GM19452 (cell line): ENCODE measurements around the gene FLRT1.

Source experiments
- ATAC-seq: cut with Tn5 transposase; IDR thresholded peaks from one replicate; pipeline ENCODE4 v1.9.1; 2021; ENCODE audit not compliant: unreplicated experiment

The FLRT1 gene

GRCh38 chr11:64005691-64006090, 30.0 kb upstream of the FLRT1 start:
- ATAC-seq = no peak

GRCh38 chr11:64006398-64006797, 29.3 kb upstream of the FLRT1 start:
- no peak for ATAC-seq

GRCh38 chr11:64007160-64007628, 28.5 kb upstream of the FLRT1 start:
- no peak for ATAC-seq

GRCh38 chr11:64007629-64008282, 28.0 kb upstream of the FLRT1 start:
- ATAC-seq = no peak

GRCh38 chr11:64008283-64008913, 27.3 kb upstream of the FLRT1 start:
- ATAC-seq = no peak

- no peak for ATAC-seq
Observed at GRCh38 chr11:64008914-64009633, 26.7 kb upstream of the FLRT1 start.

- ATAC-seq = no peak
Observed at GRCh38 chr11:64009710-64010109, 26.0 kb upstream of the FLRT1 start.

GRCh38 chr11:64010783-64011182, 24.9 kb upstream of the FLRT1 start:
- no peak for ATAC-seq

- no peak for ATAC-seq
Observed at GRCh38 chr11:64011371-64011770, 24.4 kb upstream of the FLRT1 start.

- no peak for ATAC-seq
Observed at GRCh38 chr11:64013141-64013896, 22.4 kb upstream of the FLRT1 start.

GRCh38 chr11:64014356-64014755, 21.4 kb upstream of the FLRT1 start:
- ATAC-seq = no peak

- no peak for ATAC-seq
Observed at GRCh38 chr11:64015510-64015909, 20.2 kb upstream of the FLRT1 start.

GRCh38 chr11:64015935-64016845, 19.5 kb upstream of the FLRT1 start:
- ATAC-seq = no peak

- no peak for ATAC-seq
Observed at GRCh38 chr11:64017945-64018224, 17.8 kb upstream of the FLRT1 start.

- ATAC-seq = no peak
Observed at GRCh38 chr11:64018310-64018709, 17.4 kb upstream of the FLRT1 start.

- no peak for ATAC-seq
Observed at GRCh38 chr11:64019106-64020037, 16.4 kb upstream of the FLRT1 start.

- no peak for ATAC-seq
Observed at GRCh38 chr11:64020976-64021756, 14.6 kb upstream of the FLRT1 start.

- ATAC-seq = no peak
Observed at GRCh38 chr11:64021757-64022093, 14.0 kb upstream of the FLRT1 start.
